GM12878 (cell line): ENCODE results near the gene THSD4. TPM values are rescaled to one million over a fixed set of nuclear protein-coding genes. Genes with fewer than 3 reads are reported as not detected.

ENCODE experiments used
- ATAC-seq: fragments of 200-7000 bp; cut with Tn5 transposase; 3 replicates; pipeline ENCODE4 v1.9.1; 2020; ENCODE audit warnings: mild to moderate bottlenecking, moderate library complexity
- BruUV-seq: library from RNA; stranded (reverse); fragments of 400-500 nt; replicated peaks from 2 replicates; lab custom pipeline; 2021; lab: Mats Ljungman, UMichigan
- CTCF ChIA-PET: fragments of 300-600 bp; sonication (Branson Sonifier 250); formaldehyde crosslinking; extraction: SDS; loops from one replicate; lab custom pipeline; 2021; ENCODE audit warnings: inconsistent platforms; lab: Yijun Ruan, JAX
- POLR2A ChIA-PET: fragments of 350-600 bp; formaldehyde crosslinking; extraction: SDS; loops from one replicate; lab custom pipeline; 2021; ENCODE audit warnings: inconsistent platforms; lab: Charles Lee
- RAD21 ChIA-PET: fragments of 300-600 bp; sonication (Branson Sonifier 250); formaldehyde crosslinking; loops from one replicate; lab custom pipeline; 2023; ENCODE audit warnings: antibody characterized with exemption; ENCODE audit not compliant: unreplicated experiment; lab: Charles Lee
- SMC1A ChIA-PET: fragments of 300-600 bp; sonication (Branson Sonifier 250); formaldehyde crosslinking; loops from one replicate; lab custom pipeline; 2023; ENCODE audit not compliant: unreplicated experiment, uncharacterized antibody; lab: Charles Lee
- DNase-seq: peaks from one replicate; pipeline ENCODE4 v3.0.0-alpha.2; 2011; ENCODE audit warnings: low read depth, low spot score
- FAIRE-seq: peaks from 3 replicates; lab custom pipeline; 2011; peaks lifted over from hg19 to GRCh38; lab: Jason Lieb, UNC
- H2AFZ ChIP-seq: 2 replicates; pipeline ENCODE4 v1.6.0; 2011; ENCODE audit warnings: low read depth, low read length, control low read depth; ENCODE audit not compliant: control insufficient read depth
- H3K27ac ChIP-seq: 2 replicates; pipeline ENCODE4 v1.5.1; 2011; ENCODE audit warnings: control low read depth; ENCODE audit not compliant: control insufficient read depth, insufficient read depth
- H3K27me3 ChIP-seq, 2 experiments: replicated peaks in 1 of 2; 2 replicates each; pipeline versions ENCODE4 v1.6.0 to v1.6.1; 2011; ENCODE audit warnings: low read length in 1 of 2; ENCODE audit not compliant: control insufficient read depth in 2 of 2, insufficient read depth in 2 of 2
- H3K36me3 ChIP-seq, 2 experiments: 2 replicates each; pipeline ENCODE4 v1.5.1; 2011; ENCODE audit warnings: low read length in 1 of 2; ENCODE audit not compliant: control insufficient read depth in 2 of 2, insufficient read depth in 2 of 2
- H3K4me1 ChIP-seq: 2 replicates; pipeline ENCODE4 v1.6.1; 2011; ENCODE audit warnings: mild to moderate bottlenecking, low read length, moderate library complexity, mixed read lengths; ENCODE audit not compliant: control insufficient read depth, insufficient read depth
- H3K4me2 ChIP-seq: 2 replicates; pipeline ENCODE4 v1.6.0; 2011; ENCODE audit warnings: control low read depth; ENCODE audit not compliant: control insufficient read depth, insufficient read depth
- H3K4me3 ChIP-seq: fragments of 200-600 bp; sonication (generic); 2 replicates; pipeline ENCODE4 v1.5.1; 2016
- H3K79me2 ChIP-seq: 2 replicates; pipeline ENCODE4 v1.6.0; 2011; ENCODE audit warnings: low read length; ENCODE audit not compliant: control insufficient read depth, insufficient read depth
- H3K9ac ChIP-seq: 2 replicates; pipeline ENCODE4 v1.8.0; 2011; ENCODE audit warnings: low read length, control low read depth, mixed read lengths; ENCODE audit not compliant: control insufficient read depth, insufficient read depth
- H3K9me3 ChIP-seq: replicated peaks from 3 replicates; pipeline ENCODE4 v1.5.1; 2011; ENCODE audit warnings: mild to moderate bottlenecking, low read length; ENCODE audit not compliant: control insufficient read depth, insufficient read depth
- H4K20me1 ChIP-seq: 2 replicates; pipeline ENCODE4 v1.6.0; 2011; ENCODE audit not compliant: control insufficient read depth, insufficient read depth
- GATAD2B ChIP-seq: fragments of 450-650 bp; conservative IDR thresholded peaks from 2 replicates; pipeline ENCODE4 v1.6.1; 2017; ENCODE audit warnings: low read depth, mild to moderate bottlenecking, moderate library complexity
- MEF2A ChIP-seq: IDR thresholded peaks from 2 replicates; pipeline ENCODE4 v1.6.1; 2011; ENCODE audit warnings: low read depth, mild to moderate bottlenecking, low read length, moderate library complexity; ENCODE audit not compliant: insufficient read depth
- NR2C2 ChIP-seq: IDR thresholded peaks from 2 replicates; pipeline ENCODE4 v1.6.1; 2011; ENCODE audit warnings: borderline replicate concordance, low read depth; ENCODE audit not compliant: control insufficient read depth, insufficient read length
- PBX3 ChIP-seq: IDR thresholded peaks from 2 replicates; pipeline ENCODE4 v1.6.1; 2011; ENCODE audit warnings: mild to moderate bottlenecking, low read depth, low read length, moderate library complexity; ENCODE audit not compliant: insufficient replicate concordance
- RFX5 ChIP-seq: IDR thresholded peaks from 2 replicates; pipeline ENCODE4 v1.6.1; 2011; ENCODE audit warnings: low read depth, low read length, improper control_type of control experiment
- ZNF207 ChIP-seq: fragments of 450-650 bp; IDR thresholded peaks from 2 replicates; pipeline ENCODE4 v1.6.1; 2014; ENCODE audit warnings: antibody characterized with exemption, mild to moderate bottlenecking, borderline replicate concordance
- ZNF217 ChIP-seq: fragments of 450-650 bp; IDR thresholded peaks from 2 replicates; pipeline ENCODE4 v1.6.1; 2017; ENCODE audit warnings: antibody characterized with exemption, mild to moderate bottlenecking
- ZZZ3 ChIP-seq: IDR thresholded peaks from 2 replicates; pipeline ENCODE4 v1.6.1; 2011; ENCODE audit warnings: low read depth; ENCODE audit not compliant: control insufficient read depth, insufficient read length
- WGBS: methylation state at CpG from one replicate; pipeline ENCODE4 v1.1.6; 2016; ENCODE audit warnings: low lambda C conversion rate; ENCODE audit not compliant: insufficient replicate concordance, insufficient coverage; ENCODE audit errors: missing lambda C conversion rate; 5-methylcytosine and 5-hydroxymethylcytosine counted together
- in situ Hi-C: fragments of 300-500 bp; cut with MboI; formaldehyde crosslinking; loops from 9 replicates; pipeline ENCODE4 v1.14.3; 2018; ENCODE audit warnings: mixed read lengths
- intact Hi-C: fragments of 100-400 bp; cut with micrococcal nuclease; formaldehyde crosslinking; loops from one replicate; pipeline ENCODE4 v1.14.2; 2022; ENCODE audit not compliant: unreplicated experiment
- polyA plus RNA-seq, 11 experiments: library from polyadenylated mRNA; depleted of rRNA in 4 of 11; unstranded in 6 of 11; stranded (reverse) in 5 of 11; fragments of >200 nt; fragmentation: Nextera tagmentation in 4 of 11; fragmentation: Illumina TruSeq in 1 of 11; extraction: Ambion mirVana in 4 of 11; extraction: Trizol in 1 of 11; gene quantifications; 1 replicate in 1 of 11; 2 replicates in 10 of 11; pipeline versions ENCODE4 v1.2.1 to v1.2.3, GENCODE V29; 2011 to 2016; ENCODE audit warnings: inconsistent platforms in 2 of 11, missing spikeins in 2 of 11, low read depth in 1 of 11
- total RNA-seq, 4 experiments: library from RNA; depleted of rRNA in 3 of 4; stranded (reverse); fragments of >200 nt in 3 of 4; fragmentation: Illumina TruSeq in 1 of 4; extraction: Trizol in 1 of 4; gene quantifications; 2 replicates each; pipeline versions ENCODE4 v1.2.1 to v1.2.3, GENCODE V29; 2013 to 2021
- TF ChIP-seq, protein P1 (sequence below): fragments of 450-650 bp; IDR thresholded peaks from 2 replicates; pipeline ENCODE4 v1.6.1; 2016; ENCODE audit warnings: mild to moderate bottlenecking
- TF ChIP-seq, protein P2 (sequence below), 3 experiments: IDR thresholded peaks in 2 of 3; conservative IDR thresholded peaks in 1 of 3; 2 replicates each; pipeline ENCODE4 v1.5.1; 2011; ENCODE audit warnings: low read depth in 3 of 3, low read length in 3 of 3, mild to moderate bottlenecking in 3 of 3, control low read depth in 2 of 3, moderate library complexity in 2 of 3, inconsistent platforms in 1 of 3, mixed read lengths in 1 of 3; ENCODE audit not compliant: control insufficient read depth in 2 of 3, insufficient read depth in 1 of 3; ENCODE audit errors: extremely low read depth in 1 of 3

Gene THSD4
- total and polyA plus RNA-seq, 10 of the 15 experiments (the other 5 are each of a cell fraction or from before 2014, with no cell fraction given), result 0.04 to 0.13 (median 0.05) TPM; not detected in 7

- TF ChIP-seq, protein P1, sequence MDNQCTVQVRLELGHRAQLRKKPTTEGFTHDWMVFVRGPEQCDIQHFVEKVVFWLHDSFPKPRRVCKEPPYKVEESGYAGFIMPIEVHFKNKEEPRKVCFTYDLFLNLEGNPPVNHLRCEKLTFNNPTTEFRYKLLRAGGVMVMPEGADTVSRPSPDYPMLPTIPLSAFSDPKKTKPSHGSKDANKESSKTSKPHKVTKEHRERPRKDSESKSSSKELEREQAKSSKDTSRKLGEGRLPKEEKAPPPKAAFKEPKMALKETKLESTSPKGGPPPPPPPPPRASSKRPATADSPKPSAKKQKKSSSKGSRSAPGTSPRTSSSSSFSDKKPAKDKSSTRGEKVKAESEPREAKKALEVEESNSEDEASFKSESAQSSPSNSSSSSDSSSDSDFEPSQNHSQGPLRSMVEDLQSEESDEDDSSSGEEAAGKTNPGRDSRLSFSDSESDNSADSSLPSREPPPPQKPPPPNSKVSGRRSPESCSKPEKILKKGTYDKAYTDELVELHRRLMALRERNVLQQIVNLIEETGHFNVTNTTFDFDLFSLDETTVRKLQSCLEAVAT, result no peak
- TF ChIP-seq ZNF207 (no peak), NR2C2 (no peak)
These were observed 368.8 kb downstream of the THSD4 start (continued) for GRCh38 chr15:71484080-71484479.

DNA sequence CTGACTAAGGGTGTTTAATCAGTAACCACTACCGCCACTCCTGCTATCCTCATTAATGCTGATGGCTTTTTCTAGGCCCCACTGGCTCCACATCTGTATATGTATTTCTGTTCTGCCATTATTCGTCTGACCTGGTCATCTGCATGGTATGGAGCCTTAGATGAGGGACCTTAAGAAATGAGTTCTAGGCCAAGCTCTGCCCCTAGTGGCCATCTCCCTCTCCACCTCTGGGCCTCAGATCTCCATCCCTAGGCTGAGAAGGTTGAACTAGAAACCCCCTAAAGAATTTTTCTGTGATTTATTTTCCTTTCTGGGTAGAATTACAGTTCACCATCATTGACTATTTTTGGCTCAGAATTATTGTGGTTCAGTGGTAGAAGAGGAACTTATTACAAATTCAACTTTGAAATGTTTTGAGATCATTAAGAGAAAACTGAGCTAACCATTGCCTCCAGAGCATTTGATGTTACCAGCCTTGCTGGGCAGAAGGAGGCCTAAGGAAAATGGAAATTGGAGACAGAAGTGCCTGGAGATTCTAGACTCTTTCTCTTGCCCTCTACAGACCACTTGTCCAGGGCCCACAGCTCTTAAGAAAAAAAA is 369.9 kb downstream of the THSD4 start:
- intact Hi-C loops (no loop called here), in situ Hi-C loops (no loop called here)
- BruUV-seq, result no TSS peak
- H3K27me3 ChIP-seq, result peaks cover 0 to 3% of the 10 kb centered on the region in 2 experiments; a peak in 1 of 4 replicates
- POLR2A ChIA-PET, result no interaction called here
- no peak overlapping the region for H2AFZ ChIP-seq
- no peak overlapping the region for H3K9ac ChIP-seq
- DNase-seq (no peak), ATAC-seq (peak; percentile 82), FAIRE-seq (peak; percentile 49)
- TF ChIP-seq PBX3, result no peak
- TF ChIP-seq GATAD2B, result no peak
- TF ChIP-seq, protein P2, sequence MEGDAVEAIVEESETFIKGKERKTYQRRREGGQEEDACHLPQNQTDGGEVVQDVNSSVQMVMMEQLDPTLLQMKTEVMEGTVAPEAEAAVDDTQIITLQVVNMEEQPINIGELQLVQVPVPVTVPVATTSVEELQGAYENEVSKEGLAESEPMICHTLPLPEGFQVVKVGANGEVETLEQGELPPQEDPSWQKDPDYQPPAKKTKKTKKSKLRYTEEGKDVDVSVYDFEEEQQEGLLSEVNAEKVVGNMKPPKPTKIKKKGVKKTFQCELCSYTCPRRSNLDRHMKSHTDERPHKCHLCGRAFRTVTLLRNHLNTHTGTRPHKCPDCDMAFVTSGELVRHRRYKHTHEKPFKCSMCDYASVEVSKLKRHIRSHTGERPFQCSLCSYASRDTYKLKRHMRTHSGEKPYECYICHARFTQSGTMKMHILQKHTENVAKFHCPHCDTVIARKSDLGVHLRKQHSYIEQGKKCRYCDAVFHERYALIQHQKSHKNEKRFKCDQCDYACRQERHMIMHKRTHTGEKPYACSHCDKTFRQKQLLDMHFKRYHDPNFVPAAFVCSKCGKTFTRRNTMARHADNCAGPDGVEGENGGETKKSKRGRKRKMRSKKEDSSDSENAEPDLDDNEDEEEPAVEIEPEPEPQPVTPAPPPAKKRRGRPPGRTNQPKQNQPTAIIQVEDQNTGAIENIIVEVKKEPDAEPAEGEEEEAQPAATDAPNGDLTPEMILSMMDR (IDR thresholded peaks at IDR 0.05 in 2 of 3, conservative IDR thresholded peaks at IDR 0.05 in 1 of 3; ENCODE audit: control insufficient read depth in 2 of 3, extremely low read depth in 1 of 3, insufficient read depth in 1 of 3, low read depth in 3 of 3, low read length in 3 of 3), result peak; percentile 31 to 66 (median 54); a peak in 5 of 6 replicates
- TF ChIP-seq ZNF217, result no peak
- TF ChIP-seq ZZZ3, result no peak
- no peak for TF ChIP-seq RFX5
- 0 out of 2 replicates have a peak, but pooled peaks have one; percentile 13 for TF ChIP-seq MEF2A
- no peak overlapping the region for H3K27ac ChIP-seq
- WGBS, result 41% methylated on average over 2 of the region's 2 CpGs
- no peak overlapping the region for H3K4me3 ChIP-seq
- CTCF ChIA-PET, result interaction anchor here (0.7 to 1.9 kb wide), 5 partner anchors 8 to 487 kb away, joined by 3 to 6 read pairs (median 3); no protein-coding TSS in a partner anchor
- H3K4me2 ChIP-seq, result no peak overlapping the region
- no peaks in the 10 kb centered on the region for H3K4me1 ChIP-seq
- H3K36me3 ChIP-seq, result no peaks in the 10 kb centered on the region
- no peaks in the 10 kb centered on the region for H3K79me2 ChIP-seq
- RAD21 ChIA-PET, result no interaction called here
- no peaks in the 10 kb centered on the region for H3K9me3 ChIP-seq
- SMC1A ChIA-PET, result no interaction called here
- H4K20me1 ChIP-seq, result no peaks in the 10 kb centered on the region
